OCI-LY3 (cell line): ENCODE results near the gene NUP210L.

Experiments
- CTCF ChIP-seq: fragments of 200-600, 300-600 bp; sonication (generic); IDR thresholded peaks from 2 replicates; pipeline ENCODE4 v1.5.1; 2014; ENCODE audit warnings: antibody characterized with exemption, low read length, low read depth
- EZH2phosphoT487 ChIP-seq: fragments of 200-600 bp; shearing (Covaris generic); IDR thresholded peaks from 2 replicates; pipeline ENCODE4 v1.6.1; 2018; ENCODE audit warnings: antibody characterized with exemption, mixed run types, low read depth

- TF ChIP-seq CTCF (no peak), EZH2phosphoT487 (no peak)
Observed at GRCh38 chr1:153961421-153961820, 193.5 kb downstream of the NUP210L start.
